ENCODE data around the gene THEMIS2.
"Not testable (repeated sequence)": the region's sequence is repeated elsewhere in the genome, so short reads cannot be mapped to it uniquely, and the experiment has no call there.

Gene THEMIS2

GRCh38 chr1:27863538-27863915 is 8.8 kb upstream of the THEMIS2 start:
- DNase-seq (ENCODE audit: low read depth): peak; percentile 46
- TF ChIP-seq CTCF (IDR thresholded peaks at IDR 0.05; ENCODE audit: insufficient read depth, low read depth, low read length, missing control alignments): no peak
- no peak overlapping the region for H3K4me3 ChIP-seq (ENCODE audit: low read depth, low read length)

GRCh38 chr1:27864264-27864895 is 8.0 kb upstream of the THEMIS2 start:
- peak; percentile 75 for DNase-seq (ENCODE audit: low read depth)
- H3K4me3 ChIP-seq (ENCODE audit: low read depth, low read length): no peak overlapping the region
- no peak for TF ChIP-seq CTCF (IDR thresholded peaks at IDR 0.05; ENCODE audit: insufficient read depth, low read depth, low read length, missing control alignments)

- TF ChIP-seq CTCF (IDR thresholded peaks at IDR 0.05; ENCODE audit: insufficient read depth, low read depth, low read length, missing control alignments): no peak
- peak; percentile 26 for DNase-seq (ENCODE audit: low read depth)
- H3K4me3 ChIP-seq (ENCODE audit: low read depth, low read length): no peak overlapping the region
Measured at GRCh38 chr1:27865821-27866220, 6.5 kb upstream of the THEMIS2 start.

GRCh38 chr1:27868556-27868931 is 3.8 kb upstream of the THEMIS2 start:
- TF ChIP-seq CTCF (IDR thresholded peaks at IDR 0.05; ENCODE audit: insufficient read depth, low read depth, low read length, missing control alignments): no peak

GRCh38 chr1:27868932-27869718 is 3.2 kb upstream of the THEMIS2 start:
- DNase-seq (ENCODE audit: low read depth): peak; percentile 91
- peak overlapping the region; percentile 52 for H3K4me3 ChIP-seq (ENCODE audit: low read depth, low read length)
- TF ChIP-seq CTCF (IDR thresholded peaks at IDR 0.05; ENCODE audit: insufficient read depth, low read depth, low read length, missing control alignments): no peak

More at GRCh38 chr1:27868556-27868931, 3.8 kb upstream of the THEMIS2 start:
- H3K4me3 ChIP-seq (ENCODE audit: low read depth, low read length): peak overlapping the region; percentile 52
- peak; percentile 22 for DNase-seq (ENCODE audit: low read depth)

GRCh38 chr1:27869719-27870085 is 2.6 kb upstream of the THEMIS2 start:
- peak overlapping the region; percentile 52; the same call in 1 of the 2 replicates for H3K4me3 ChIP-seq (ENCODE audit: low read depth, low read length)
- peak; percentile 23 for DNase-seq (ENCODE audit: low read depth)
- no peak for TF ChIP-seq CTCF (IDR thresholded peaks at IDR 0.05; ENCODE audit: insufficient read depth, low read depth, low read length, missing control alignments)

- not testable (repeated sequence) for H3K4me3 ChIP-seq (ENCODE audit: low read depth, low read length); DNase-seq (ENCODE audit: low read depth)
Measured at GRCh38 chr1:27871076-27871475, 1.3 kb upstream of the THEMIS2 start.
